ENCODE results near the gene IPO7. TPM values are rescaled to one million over a fixed set of nuclear protein-coding genes. Genes with fewer than 3 reads are reported as not detected.

The IPO7 gene
- total and polyA plus RNA-seq, 2 of the 13 experiments (the other 11 are each of a cell fraction or from before 2014, with no cell fraction given): 59.4 to 98.4 TPM

DNA sequence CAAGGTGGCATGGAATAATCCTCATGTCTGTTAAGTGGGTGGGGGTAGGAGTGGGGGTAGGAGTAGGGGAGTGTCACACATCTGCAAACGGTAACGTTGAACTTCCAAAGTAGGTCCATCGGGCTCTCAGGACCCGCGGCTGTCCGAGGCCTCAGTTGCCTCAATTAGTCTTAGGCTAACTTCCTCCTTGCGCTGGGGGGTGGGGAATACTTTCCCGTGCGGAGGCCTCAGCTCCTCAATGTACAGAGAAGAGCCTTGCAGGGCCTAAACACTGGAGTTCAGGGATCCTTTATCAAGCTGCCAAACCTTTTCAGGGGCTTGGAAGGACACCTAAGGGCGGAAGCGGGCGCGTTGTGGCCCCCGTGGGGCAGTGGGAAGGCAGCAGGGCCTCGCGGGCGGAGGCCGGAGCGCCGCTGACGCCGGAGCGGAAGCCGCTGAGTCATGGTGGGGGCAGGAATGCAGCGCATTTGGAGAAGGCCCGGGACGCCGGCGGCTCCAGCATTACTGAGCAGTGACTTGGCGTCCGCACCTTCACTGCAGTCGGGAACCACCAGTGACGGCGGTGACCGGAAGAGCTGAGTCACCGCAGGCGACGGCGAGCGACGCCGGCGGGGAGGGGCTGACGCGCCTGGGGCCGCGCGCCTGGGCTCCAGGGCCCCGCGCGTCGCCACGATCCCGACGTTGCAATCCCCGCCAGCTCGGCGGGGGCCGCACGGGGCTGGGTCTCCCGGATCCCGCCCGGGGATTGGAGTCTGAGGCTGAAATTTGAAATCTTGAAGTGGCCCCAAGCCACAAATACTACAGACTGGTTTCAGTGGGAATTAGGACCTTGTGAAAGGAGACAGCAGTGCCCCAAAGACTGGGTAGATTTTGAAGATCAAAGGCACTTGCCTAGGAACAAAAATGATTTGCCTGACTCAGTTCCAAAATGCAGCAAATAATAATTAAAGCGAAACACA is 20.2 kb upstream of the IPO7 start (continued):
- TF ChIP-seq, protein P1, sequence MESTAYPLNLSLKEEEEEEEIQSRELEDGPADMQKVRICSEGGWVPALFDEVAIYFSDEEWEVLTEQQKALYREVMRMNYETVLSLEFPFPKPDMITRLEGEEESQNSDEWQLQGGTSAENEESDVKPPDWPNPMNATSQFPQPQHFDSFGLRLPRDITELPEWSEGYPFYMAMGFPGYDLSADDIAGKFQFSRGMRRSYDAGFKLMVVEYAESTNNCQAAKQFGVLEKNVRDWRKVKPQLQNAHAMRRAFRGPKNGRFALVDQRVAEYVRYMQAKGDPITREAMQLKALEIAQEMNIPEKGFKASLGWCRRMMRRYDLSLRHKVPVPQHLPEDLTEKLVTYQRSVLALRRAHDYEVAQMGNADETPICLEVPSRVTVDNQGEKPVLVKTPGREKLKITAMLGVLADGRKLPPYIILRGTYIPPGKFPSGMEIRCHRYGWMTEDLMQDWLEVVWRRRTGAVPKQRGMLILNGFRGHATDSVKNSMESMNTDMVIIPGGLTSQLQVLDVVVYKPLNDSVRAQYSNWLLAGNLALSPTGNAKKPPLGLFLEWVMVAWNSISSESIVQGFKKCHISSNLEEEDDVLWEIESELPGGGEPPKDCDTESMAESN (CRISPR knock-in tag; conservative IDR thresholded peaks at IDR 0.05): peak; percentile 95
- TF ChIP-seq ZSCAN9 (CRISPR knock-in tag; IDR thresholded peaks at IDR 0.05; ENCODE audit: borderline replicate concordance) (peak; percentile 87; the same call in 1 of the 2 replicates), SALL2 (CRISPR knock-in tag; IDR thresholded peaks at IDR 0.05) (peak; percentile 92), FOXC1 (CRISPR knock-in tag; IDR thresholded peaks at IDR 0.05; ENCODE audit: borderline replicate concordance) (0 out of 2 replicates have a peak, but pooled peaks have one; percentile 29), XBP1 (CRISPR knock-in tag; IDR thresholded peaks at IDR 0.05) (0 out of 2 replicates have a peak, but pooled peaks have one; percentile 19), YEATS4 (CRISPR knock-in tag; IDR thresholded peaks at IDR 0.05; ENCODE audit: borderline replicate concordance) (peak; percentile 94), HNRNPLL (IDR thresholded peaks at IDR 0.05; ENCODE audit: low read depth, low read length, poor library complexity, severe bottlenecking) (peak; percentile 96), HNRNPL (IDR thresholded peaks at IDR 0.05; ENCODE audit: low read depth, low read length) (peak; percentile 61; the same call in 1 of the 2 replicates), NFIB (CRISPR knock-in tag; IDR thresholded peaks at IDR 0.05; ENCODE audit: borderline replicate concordance) (no peak), ELK4 (CRISPR knock-in tag; IDR thresholded peaks at IDR 0.05; ENCODE audit: borderline replicate concordance) (peak; percentile 95; the same call in 1 of the 2 replicates), POLR2G (IDR thresholded peaks at IDR 0.05; ENCODE audit: low read depth, low read length) (peak; percentile 94), ELF3 (CRISPR knock-in tag; IDR thresholded peaks at IDR 0.05) (peak; percentile 87), MIER2 (CRISPR knock-in tag; IDR thresholded peaks at IDR 0.05) (no peak), ZIK1 (CRISPR knock-in tag; IDR thresholded peaks at IDR 0.05; ENCODE audit: borderline replicate concordance, low read depth) (peak; percentile 76; the same call in 1 of the 2 replicates), RARA (CRISPR knock-in tag; IDR thresholded peaks at IDR 0.05) (peak; percentile 60), ZNF839 (CRISPR knock-in tag; IDR thresholded peaks at IDR 0.05; ENCODE audit: borderline replicate concordance) (no peak), ZNF460 (CRISPR knock-in tag; IDR thresholded peaks at IDR 0.05; ENCODE audit: borderline replicate concordance) (no peak), GATA4 (IDR thresholded peaks at IDR 0.05; ENCODE audit: borderline replicate concordance, low read depth) (no peak), ZNF761 (CRISPR knock-in tag; conservative IDR thresholded peaks at IDR 0.05) (peak; percentile 71; the same call in 1 of the 2 replicates), KDM5A (IDR thresholded peaks at IDR 0.05; ENCODE audit: borderline replicate concordance, low read length) (0 out of 2 replicates have a peak, but pooled peaks have one; percentile 39), ZNF772 (CRISPR knock-in tag; IDR thresholded peaks at IDR 0.05) (peak; percentile 81; the same call in 1 of the 2 replicates), GFI1 (CRISPR knock-in tag; IDR thresholded peaks at IDR 0.05; ENCODE audit: borderline replicate concordance) (peak; percentile 78), ZNF550 (CRISPR knock-in tag; IDR thresholded peaks at IDR 0.05; ENCODE audit: borderline replicate concordance) (no peak)
- TF ChIP-seq, protein P2, sequence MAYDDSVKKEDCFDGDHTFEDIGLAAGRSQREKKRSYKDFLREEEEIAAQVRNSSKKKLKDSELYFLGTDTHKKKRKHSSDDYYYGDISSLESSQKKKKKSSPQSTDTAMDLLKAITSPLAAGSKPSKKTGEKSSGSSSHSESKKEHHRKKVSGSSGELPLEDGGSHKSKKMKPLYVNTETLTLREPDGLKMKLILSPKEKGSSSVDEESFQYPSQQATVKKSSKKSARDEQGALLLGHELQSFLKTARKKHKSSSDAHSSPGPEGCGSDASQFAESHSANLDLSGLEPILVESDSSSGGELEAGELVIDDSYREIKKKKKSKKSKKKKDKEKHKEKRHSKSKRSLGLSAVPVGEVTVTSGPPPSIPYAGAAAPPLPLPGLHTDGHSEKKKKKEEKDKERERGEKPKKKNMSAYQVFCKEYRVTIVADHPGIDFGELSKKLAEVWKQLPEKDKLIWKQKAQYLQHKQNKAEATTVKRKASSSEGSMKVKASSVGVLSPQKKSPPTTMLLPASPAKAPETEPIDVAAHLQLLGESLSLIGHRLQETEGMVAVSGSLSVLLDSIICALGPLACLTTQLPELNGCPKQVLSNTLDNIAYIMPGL (CRISPR knock-in tag; IDR thresholded peaks at IDR 0.05; ENCODE audit: borderline replicate concordance in 1 of 2, low read depth in 1 of 2): peak; percentile 87 to 90

Data from HepG2 (cell line).